PFSK-1 (cell line): ENCODE data around the gene TP53BP1.
A peak's percentile ranks its signal among the peaks of the same experiment; 100 is the strongest.

Source experiments
- FOXP2 ChIP-seq: optimal IDR thresholded peaks from 2 replicates; pipeline ENCODE3; 2011; ENCODE audit warnings: borderline replicate concordance, control low read depth, inconsistent platforms; ENCODE audit not compliant: insufficient read depth; ENCODE audit errors: extremely low read length, extremely low read depth
- POLR2AphosphoS5 ChIP-seq: IDR thresholded peaks from 2 replicates; pipeline ENCODE4 v1.6.1; 2012; ENCODE audit warnings: low read depth, mild to moderate bottlenecking, control low read depth, low read length, moderate library complexity
- SIN3A ChIP-seq: IDR thresholded peaks from 2 replicates; pipeline ENCODE4 v1.6.1; 2012; ENCODE audit warnings: mild to moderate bottlenecking, low read length, moderate library complexity, borderline replicate concordance; ENCODE audit not compliant: insufficient read depth
- TAF1 ChIP-seq: IDR thresholded peaks from 2 replicates; pipeline ENCODE4 v1.6.1; 2012; ENCODE audit warnings: low read length, control low read depth, borderline replicate concordance; ENCODE audit not compliant: insufficient read depth
- TF ChIP-seq, protein P1 (sequence below), 2 experiments: IDR thresholded peaks; 2 replicates each; pipeline versions ENCODE4 v1.6.1 to v1.8.0; 2011 to 2012; ENCODE audit warnings: low read depth in 2 of 2, low read length in 2 of 2, control low read depth in 1 of 2, inconsistent platforms in 1 of 2, mild to moderate bottlenecking in 1 of 2, moderate library complexity in 1 of 2; ENCODE audit not compliant: insufficient read depth in 1 of 2

The TP53BP1 gene

DNA sequence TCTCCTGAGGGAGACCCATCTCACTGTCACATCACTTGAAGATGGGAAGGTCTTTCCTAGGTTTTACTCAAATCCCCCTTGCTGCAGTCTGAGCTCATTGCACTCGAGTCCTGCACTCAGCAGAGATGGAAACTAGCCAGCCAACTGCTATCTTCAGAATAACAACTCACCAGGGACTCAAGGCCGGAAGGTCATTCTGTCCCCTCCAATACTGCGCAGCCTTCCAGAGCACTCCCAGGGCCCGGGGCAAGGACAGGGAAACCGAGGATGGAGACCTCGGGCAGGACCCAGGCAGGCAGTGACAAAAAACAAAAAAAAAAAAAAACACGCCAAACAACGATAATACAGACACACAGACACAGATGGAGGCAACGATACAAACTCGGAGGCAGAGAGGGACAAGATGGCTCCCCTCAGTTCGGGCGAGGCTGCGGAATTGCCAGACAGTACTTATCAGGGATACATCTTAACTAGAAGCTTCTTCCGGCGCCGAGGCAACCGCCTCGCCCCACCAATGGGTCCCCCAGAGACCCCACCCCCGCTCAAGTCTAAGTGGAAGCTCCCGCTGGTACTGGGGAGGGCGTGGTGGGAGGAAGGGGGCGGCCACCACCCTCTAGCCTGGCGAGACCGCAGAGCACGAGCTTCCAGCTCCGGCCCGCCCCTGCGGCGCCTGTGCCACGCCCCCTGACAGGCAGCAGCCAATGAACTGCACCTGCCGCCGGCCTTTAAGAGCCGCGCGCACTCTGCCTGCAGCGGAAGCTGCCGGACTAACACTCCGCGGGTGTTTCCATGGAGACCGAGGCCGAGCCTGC lies 17.4 kb upstream of the TP53BP1 start:
- TF ChIP-seq, protein P1, sequence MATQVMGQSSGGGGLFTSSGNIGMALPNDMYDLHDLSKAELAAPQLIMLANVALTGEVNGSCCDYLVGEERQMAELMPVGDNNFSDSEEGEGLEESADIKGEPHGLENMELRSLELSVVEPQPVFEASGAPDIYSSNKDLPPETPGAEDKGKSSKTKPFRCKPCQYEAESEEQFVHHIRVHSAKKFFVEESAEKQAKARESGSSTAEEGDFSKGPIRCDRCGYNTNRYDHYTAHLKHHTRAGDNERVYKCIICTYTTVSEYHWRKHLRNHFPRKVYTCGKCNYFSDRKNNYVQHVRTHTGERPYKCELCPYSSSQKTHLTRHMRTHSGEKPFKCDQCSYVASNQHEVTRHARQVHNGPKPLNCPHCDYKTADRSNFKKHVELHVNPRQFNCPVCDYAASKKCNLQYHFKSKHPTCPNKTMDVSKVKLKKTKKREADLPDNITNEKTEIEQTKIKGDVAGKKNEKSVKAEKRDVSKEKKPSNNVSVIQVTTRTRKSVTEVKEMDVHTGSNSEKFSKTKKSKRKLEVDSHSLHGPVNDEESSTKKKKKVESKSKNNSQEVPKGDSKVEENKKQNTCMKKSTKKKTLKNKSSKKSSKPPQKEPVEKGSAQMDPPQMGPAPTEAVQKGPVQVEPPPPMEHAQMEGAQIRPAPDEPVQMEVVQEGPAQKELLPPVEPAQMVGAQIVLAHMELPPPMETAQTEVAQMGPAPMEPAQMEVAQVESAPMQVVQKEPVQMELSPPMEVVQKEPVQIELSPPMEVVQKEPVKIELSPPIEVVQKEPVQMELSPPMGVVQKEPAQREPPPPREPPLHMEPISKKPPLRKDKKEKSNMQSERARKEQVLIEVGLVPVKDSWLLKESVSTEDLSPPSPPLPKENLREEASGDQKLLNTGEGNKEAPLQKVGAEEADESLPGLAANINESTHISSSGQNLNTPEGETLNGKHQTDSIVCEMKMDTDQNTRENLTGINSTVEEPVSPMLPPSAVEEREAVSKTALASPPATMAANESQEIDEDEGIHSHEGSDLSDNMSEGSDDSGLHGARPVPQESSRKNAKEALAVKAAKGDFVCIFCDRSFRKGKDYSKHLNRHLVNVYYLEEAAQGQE (IDR thresholded peaks at IDR 0.05; ENCODE audit: insufficient read depth in 1 of 2, low read depth in 2 of 2, low read length in 2 of 2) = peak in 1 of 2 experiments; percentile 42; a peak in 1 of 4 replicates
- peak; percentile 34; the same call in 1 of the 2 replicates for TF ChIP-seq SIN3A
- no peak for TF ChIP-seq POLR2AphosphoS5
- TF ChIP-seq FOXP2 = peak; percentile 84
- TF ChIP-seq TAF1 = no peak

DNA sequence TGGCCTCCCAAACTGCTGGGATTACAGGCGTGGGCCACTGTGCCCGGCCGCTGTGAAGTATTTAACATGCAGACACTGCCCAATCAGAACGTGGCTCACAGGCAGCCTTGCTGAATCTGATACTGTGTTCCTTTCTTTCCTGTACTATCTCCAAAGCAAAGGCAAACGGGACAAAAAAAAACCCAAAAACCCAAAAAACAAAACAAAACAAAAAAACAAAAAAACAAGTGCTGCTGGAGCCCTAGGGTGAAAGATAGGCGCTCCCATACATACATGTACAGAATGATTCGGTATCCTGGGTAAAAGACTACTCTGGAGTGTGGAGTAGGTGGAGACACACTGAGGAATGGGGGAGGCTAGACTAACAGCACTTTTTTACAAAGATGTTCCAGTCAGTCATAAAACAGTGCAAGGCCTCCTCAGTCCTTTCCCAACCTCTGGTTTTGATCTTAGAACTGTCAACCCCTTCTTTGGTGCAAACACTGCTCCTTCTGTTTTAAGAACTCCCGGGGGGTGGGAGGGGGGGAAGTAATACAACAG lies 16.8 kb upstream of the TP53BP1 start:
- TF ChIP-seq SIN3A = no peak
- TF ChIP-seq TAF1 = no peak
- no peak for TF ChIP-seq FOXP2
- TF ChIP-seq, protein P1 (IDR thresholded peaks at IDR 0.05; ENCODE audit: insufficient read depth in 1 of 2, low read depth in 2 of 2, low read length in 2 of 2) = no peak
- no peak for TF ChIP-seq POLR2AphosphoS5

DNA sequence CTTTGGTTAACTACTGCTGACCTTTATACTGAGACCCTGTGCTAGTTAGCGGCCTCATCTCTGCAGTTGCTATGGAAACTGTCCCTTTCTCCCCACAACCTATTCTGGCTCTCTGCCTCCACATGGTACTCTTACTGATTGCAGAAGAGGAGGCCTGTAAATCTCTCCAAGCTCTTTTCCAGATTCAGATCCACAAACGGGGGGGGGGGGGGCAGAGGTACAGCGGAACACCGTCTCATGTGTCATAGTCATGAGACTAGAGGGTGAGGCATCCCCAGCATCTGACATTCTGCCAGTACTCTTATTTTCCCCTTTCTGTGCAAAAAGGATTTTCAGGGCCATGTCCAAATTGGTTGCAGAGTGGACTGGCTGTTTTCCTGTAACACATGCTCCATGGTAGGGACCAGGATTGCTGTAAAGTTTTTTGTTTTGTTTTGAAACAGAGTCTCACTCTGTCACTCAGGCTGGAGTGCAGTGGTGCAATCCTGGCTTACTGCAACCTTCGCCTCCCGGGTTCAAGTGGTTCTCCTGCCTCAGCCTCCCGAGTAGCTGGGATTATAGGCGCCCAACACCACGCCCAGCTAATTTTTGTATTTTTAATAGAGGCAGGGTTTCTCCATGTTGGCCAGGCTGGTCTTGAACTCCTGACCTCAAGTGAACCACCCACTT lies 16.2 kb upstream of the TP53BP1 start:
- TF ChIP-seq, protein P1 (IDR thresholded peaks at IDR 0.05; ENCODE audit: insufficient read depth in 1 of 2, low read depth in 2 of 2, low read length in 2 of 2) = no peak
- no peak for TF ChIP-seq POLR2AphosphoS5
- TF ChIP-seq FOXP2 = no peak
- TF ChIP-seq TAF1 = no peak
- no peak for TF ChIP-seq SIN3A

DNA sequence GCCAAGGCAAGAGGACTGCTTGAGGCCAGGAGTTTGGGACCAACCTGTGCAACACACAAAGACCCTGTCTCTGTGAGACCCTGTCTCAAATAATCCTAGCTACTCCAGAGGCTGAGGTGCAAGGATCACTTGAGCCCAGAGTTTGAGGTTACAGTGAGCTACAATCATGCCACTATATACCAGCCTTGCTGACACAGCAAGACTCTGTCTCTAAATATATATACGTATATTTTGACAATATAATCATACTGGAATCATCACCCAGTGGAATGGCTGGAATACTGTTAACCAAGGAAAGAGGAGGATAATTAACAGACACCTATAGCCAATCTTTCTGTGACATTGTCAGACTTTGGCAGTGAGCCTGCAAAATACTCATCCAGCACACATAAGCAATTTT lies 15.5 kb upstream of the TP53BP1 start:
- TF ChIP-seq POLR2AphosphoS5 (no peak), TAF1 (no peak), SIN3A (no peak)
- TF ChIP-seq, protein P1 (IDR thresholded peaks at IDR 0.05; ENCODE audit: insufficient read depth in 1 of 2, low read depth in 2 of 2, low read length in 2 of 2) = no peak
